ENCODE results near the gene BRIP1.

Gene BRIP1

DNA sequence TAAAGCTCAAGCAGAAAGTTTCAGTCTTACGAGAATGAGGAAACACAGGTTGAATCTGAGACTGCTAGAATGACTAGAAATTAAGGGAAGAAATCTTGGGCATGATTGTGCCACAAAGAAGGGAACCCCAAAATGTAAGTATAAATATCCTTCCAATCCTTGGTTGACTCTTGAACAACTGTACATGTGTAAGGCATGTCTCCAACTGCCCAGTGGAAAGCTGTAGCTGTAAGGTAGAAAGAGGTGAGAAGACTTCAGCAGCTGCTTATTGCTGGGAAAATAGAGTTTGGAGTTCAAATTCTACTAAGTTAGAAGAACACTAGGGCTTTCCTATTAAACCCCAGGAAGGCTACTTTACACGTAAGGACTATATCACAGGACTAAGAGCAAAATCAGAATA, 212.6 kb downstream of the BRIP1 start:
- no peak for DNase-seq

DNA sequence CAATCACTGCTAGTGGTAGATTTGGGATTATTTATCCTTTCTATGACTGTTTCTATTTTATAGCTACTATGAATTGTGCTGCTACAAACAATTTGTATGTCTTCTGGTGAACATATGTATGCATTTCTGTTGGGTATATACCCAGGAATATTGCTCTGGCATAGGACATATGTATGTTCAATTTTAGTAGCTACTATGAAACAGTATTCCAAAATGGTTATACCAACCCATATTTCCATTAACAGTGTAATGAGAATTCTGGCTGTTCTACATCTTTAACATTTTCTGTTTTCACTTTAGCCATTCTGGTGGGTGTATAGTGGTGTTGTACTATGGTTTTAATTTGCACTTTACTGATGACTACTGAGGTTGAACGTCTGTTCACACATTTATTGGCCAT, 214.7 kb downstream of the BRIP1 start:
- no peak for DNase-seq

DNA sequence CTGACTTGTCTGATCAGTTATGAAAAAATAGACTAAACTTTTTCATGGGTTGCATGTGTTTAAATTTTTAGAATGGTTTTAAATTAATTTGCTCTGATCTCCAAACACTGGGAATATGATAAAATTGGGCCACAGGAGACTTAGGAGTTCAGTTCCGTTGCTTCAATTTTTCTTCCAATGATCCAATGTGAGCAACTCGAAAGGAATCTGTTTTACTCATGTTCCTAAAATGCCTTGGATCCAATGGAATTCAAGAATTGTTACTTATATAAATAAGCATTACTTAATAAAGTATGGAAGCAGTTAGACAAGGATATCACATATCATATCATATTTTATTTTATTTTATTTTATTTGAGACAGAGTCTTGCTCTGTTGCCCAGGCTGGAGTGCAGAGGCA, 216.3 kb downstream of the BRIP1 start:
- no peak for DNase-seq

- DNase-seq = no peak
Observed at GRCh38 chr17:61646482-61646881, 216.8 kb downstream of the BRIP1 start.

- no peak for DNase-seq
Observed at GRCh38 chr17:61645920-61646319, 217.4 kb downstream of the BRIP1 start.

DNA sequence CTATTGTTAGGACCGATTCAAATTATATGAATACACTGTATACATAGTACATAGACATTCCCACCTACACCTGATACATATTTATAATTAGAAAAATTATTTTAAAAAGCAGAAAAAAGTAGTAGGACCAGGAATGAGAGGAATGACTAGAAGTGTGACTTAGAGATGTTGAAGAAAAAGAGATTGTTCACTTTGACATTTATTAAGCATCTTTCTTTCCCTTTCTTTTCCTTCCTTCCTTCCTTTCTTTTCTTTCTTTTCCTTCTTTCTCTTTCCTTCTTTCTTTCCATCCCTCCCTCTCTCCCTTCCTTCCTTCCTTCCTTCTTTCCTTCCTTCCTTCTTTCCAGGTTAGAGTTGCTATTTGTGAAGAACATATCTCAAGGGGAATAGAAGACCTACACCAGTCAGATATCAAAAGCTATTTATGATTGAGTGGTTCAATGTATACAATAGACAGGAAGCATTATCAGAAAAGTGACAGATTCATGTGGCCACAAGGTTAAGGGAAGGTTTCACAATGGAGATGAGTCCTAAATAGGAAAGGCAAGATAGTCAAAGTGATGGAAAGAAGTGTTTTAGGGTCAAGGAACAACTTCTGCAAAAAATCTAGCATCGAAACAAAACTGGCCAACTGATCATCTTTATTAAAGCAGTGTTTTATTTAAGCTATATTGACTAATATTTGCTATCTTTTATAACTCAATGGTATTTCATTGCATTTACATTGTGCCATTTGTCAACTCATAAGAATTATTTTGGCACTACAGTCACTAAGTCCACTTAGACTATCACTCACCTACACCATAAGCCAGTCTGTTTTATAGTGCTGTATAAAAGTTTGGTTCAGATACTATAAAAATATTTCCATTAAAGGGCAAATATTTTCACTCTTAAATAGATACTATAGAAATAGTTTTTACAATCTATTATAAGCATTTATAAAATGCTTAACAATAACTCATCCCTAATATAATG, 218.2 kb downstream of the BRIP1 start:
- DNase-seq = no peak

- no peak for DNase-seq
Observed at GRCh38 chr17:61642768-61643167, 220.6 kb downstream of the BRIP1 start.

DNA sequence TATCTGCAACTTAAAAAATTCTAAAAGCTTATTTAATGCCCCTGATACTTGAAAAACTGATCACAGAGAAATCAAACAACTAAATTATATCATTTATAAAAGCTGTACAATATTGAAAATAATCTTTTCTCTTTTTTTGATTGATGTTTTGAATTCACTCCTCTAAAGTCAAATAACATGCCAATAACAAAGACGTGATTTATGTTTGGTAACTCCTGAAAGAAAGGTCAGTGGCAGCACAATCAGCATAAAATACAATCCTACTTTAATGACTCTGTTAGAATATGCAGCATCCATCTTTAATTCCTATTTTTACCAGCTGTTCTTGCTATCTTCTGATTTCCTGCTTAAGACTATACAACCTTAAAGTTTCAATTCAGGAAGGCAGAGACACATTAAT, 221.6 kb downstream of the BRIP1 start:
- no peak for DNase-seq

DNA sequence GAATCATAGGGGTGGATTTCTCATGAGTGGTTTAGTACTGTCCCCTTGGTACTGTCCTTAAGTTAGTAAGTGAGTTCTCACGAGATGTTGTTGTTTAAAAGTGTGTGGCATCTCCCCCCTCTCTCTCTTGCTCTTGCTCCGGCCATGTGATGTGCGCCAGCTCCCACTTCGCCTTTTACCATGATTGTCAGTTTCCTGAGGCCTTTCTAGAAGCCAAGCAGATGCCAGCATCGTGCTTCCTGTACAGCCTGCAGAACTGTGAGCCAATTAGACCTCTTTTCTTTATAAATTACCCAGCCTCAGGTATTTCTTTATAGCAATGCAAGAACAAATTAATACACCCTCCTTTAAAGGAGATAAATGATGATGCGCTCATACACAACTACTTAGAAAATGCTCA, 222.2 kb downstream of the BRIP1 start:
- no peak for DNase-seq

DNA sequence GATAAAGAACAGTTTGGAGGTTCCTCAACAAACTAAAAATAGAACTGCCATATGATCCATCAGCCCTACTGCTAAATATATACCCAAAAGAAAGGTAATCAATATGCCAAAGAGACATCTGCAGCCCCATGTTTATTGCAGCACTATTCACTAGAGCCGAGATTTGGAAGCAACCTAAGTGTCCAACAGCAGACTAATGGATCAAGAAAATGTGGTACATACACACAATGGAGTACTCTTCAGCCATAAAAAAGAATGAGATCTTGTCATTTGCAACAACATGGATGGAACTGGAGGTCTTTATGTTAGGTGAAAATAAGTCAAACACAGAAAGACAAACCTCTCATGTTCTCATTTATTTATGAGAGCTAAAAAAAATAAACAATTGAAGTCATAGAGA, 223.5 kb downstream of the BRIP1 start:
- no peak for DNase-seq

GRCh38 chr17:61638087-61638486, 225.2 kb downstream of the BRIP1 start:
- DNase-seq = no peak

GRCh38 chr17:61635913-61636432, 227.4 kb downstream of the BRIP1 start:
- DNase-seq = peak; percentile 42

DNA sequence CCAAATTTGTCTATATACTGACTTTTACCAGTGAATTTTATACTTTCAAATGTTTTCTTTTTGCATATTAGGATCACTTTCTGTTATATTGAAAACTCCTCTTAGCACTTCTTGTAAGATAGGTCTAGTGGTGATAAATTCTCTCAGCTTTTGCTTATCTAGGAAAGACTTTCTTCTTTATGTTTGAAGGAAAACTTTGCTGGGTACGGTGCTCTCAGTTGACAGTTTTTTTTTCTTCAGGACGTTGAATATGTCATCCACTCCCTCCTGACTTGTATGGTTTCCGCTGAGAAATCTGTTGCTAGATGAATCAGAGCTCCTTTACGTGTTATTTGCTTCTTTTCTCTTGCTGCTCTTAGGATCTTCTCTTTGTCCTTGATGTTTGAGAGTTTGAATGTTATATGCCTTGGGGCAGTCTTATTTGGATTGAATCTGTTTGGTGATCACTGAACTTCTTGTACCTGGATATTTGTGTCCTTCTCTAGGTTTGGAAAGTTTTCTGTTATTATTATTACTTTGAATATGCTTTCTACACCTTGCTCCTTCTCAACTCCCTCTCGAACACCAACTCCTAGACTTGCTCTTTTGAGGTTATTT, 228.3 kb downstream of the BRIP1 start:
- DNase-seq = no peak

- DNase-seq = no peak
Observed at GRCh38 chr17:61634011-61634539, 229.3 kb downstream of the BRIP1 start.

DNA sequence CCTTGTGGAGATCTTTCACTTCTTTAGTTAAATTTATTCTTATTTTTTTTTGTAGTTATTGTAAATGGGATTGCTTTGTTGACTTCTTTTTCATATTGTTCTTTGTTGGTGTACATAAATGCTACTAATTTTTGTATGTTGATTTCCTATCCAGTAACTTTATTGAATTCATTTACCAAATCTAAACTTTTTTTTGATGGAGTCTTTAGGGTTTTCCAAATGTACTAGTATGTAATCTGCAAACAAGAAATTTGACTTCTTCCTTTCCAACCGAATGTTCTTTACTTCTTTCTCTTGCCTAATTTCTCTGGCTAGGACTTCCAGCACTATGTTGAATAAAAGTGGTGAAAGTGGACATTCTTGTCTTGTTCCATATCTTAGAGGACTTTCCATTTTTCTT, 230.5 kb downstream of the BRIP1 start:
- DNase-seq = no peak

GRCh38 chr17:61631800-61632199, 231.5 kb downstream of the BRIP1 start:
- no peak for DNase-seq
